ENCODE data around the gene AMHR2.
"Not testable (repeated sequence)": the region's sequence is repeated elsewhere in the genome, so short reads cannot be mapped to it uniquely, and the experiment has no call there.

Gene AMHR2

GRCh38 chr12:53425515-53426150, 2.0 kb downstream of the AMHR2 start:
- H3K9me3 ChIP-seq (ENCODE audit: control insufficient read depth, insufficient read depth, low read length), result no peaks in the 10 kb centered on the region
- H3K9ac ChIP-seq (ENCODE audit: low read depth, low read length), result no peak overlapping the region
- no peaks in the 10 kb centered on the region for H3K36me3 ChIP-seq (ENCODE audit: insufficient read depth, low read length)
- peaks cover 3% of the 10 kb centered on the region; the same call in 1 of the 2 replicates for H3K4me1 ChIP-seq (ENCODE audit: insufficient read depth, low read length)

GRCh38 chr12:53427905-53428594, 4.4 kb downstream of the AMHR2 start:
- Histone ChIP-seq H3K9ac (ENCODE audit: low read depth, low read length) (no peak overlapping the region), H3K9me3 (ENCODE audit: control insufficient read depth, insufficient read depth, low read length) (no peaks in the 10 kb centered on the region), H3K36me3 (ENCODE audit: insufficient read depth, low read length) (no peaks in the 10 kb centered on the region), H3K4me1 (ENCODE audit: insufficient read depth, low read length) (no peaks in the 10 kb centered on the region)

GRCh38 chr12:53428741-53429140, 5.1 kb downstream of the AMHR2 start:
- Histone ChIP-seq H3K9ac (ENCODE audit: low read depth, low read length) (no peak overlapping the region), H3K9me3 (ENCODE audit: control insufficient read depth, insufficient read depth, low read length) (no peaks in the 10 kb centered on the region), H3K36me3 (ENCODE audit: insufficient read depth, low read length) (no peaks in the 10 kb centered on the region)

GRCh38 chr12:53430116-53430515, 6.5 kb downstream of the AMHR2 start:
- Histone ChIP-seq H3K9me3 (ENCODE audit: control insufficient read depth, insufficient read depth, low read length) (no peaks in the 10 kb centered on the region), H3K4me1 (ENCODE audit: insufficient read depth, low read length) (no peaks in the 10 kb centered on the region), H3K36me3 (ENCODE audit: insufficient read depth, low read length) (no peaks in the 10 kb centered on the region), H3K9ac (ENCODE audit: low read depth, low read length) (no peak overlapping the region)

More at GRCh38 chr12:53428741-53429140, 5.1 kb downstream of the AMHR2 start:
- no peaks in the 10 kb centered on the region for H3K4me1 ChIP-seq (ENCODE audit: insufficient read depth, low read length)

- H3K9ac ChIP-seq (ENCODE audit: low read depth, low read length), result no peak overlapping the region
- no peaks in the 10 kb centered on the region for H3K9me3 ChIP-seq (ENCODE audit: control insufficient read depth, insufficient read depth, low read length)
- H3K4me1 ChIP-seq (ENCODE audit: insufficient read depth, low read length), result no peaks in the 10 kb centered on the region
- no peaks in the 10 kb centered on the region for H3K36me3 ChIP-seq (ENCODE audit: insufficient read depth, low read length)
These were observed 7.5 kb downstream of the AMHR2 start for GRCh38 chr12:53431187-53431586.

GRCh38 chr12:53435326-53435725, 11.7 kb downstream of the AMHR2 start:
- H3K9ac ChIP-seq (ENCODE audit: low read depth, low read length); H3K36me3 ChIP-seq (ENCODE audit: insufficient read depth, low read length); H3K4me1 ChIP-seq (ENCODE audit: insufficient read depth, low read length); H3K9me3 ChIP-seq (ENCODE audit: control insufficient read depth, insufficient read depth, low read length): not testable (repeated sequence)

DNA sequence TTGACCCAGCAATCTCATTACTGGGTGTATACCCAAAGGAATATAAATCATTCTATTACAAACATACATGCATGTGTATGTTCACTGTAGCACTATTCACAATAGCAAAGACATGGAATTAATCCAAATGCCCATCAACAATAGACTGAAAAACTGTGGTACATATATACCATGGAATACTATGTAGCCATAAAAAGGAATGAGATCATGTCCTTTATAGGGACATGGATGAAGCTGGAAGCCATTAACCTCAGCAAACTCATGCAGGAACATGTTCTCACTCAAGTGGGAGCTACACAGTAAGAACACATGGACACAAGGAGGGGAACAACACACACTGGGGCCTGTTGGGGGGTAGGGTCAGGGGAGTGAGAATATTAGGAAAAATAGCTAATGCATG, 15.9 kb downstream of the AMHR2 start:
- H3K36me3 ChIP-seq (ENCODE audit: insufficient read depth, low read length); H3K9me3 ChIP-seq (ENCODE audit: control insufficient read depth, insufficient read depth, low read length); H3K4me1 ChIP-seq (ENCODE audit: insufficient read depth, low read length); H3K9ac ChIP-seq (ENCODE audit: low read depth, low read length): not testable (repeated sequence)

- Histone ChIP-seq H3K4me1 (ENCODE audit: insufficient read depth, low read length) (no peaks in the 10 kb centered on the region), H3K9me3 (ENCODE audit: control insufficient read depth, insufficient read depth, low read length) (no peaks in the 10 kb centered on the region), H3K9ac (ENCODE audit: low read depth, low read length) (peak within 1 kb of the TSS; percentile 94), H3K36me3 (ENCODE audit: insufficient read depth, low read length) (peaks cover 10% of the 10 kb centered on the region)
These were observed 17.6 kb downstream of the AMHR2 start, which contains the start of gene PRR13 for GRCh38 chr12:53441040-53441833. PRR13 (plus strand) TSS chr12:53441734; CDS start chr12:53442715, 981 bp downstream.

DNA sequence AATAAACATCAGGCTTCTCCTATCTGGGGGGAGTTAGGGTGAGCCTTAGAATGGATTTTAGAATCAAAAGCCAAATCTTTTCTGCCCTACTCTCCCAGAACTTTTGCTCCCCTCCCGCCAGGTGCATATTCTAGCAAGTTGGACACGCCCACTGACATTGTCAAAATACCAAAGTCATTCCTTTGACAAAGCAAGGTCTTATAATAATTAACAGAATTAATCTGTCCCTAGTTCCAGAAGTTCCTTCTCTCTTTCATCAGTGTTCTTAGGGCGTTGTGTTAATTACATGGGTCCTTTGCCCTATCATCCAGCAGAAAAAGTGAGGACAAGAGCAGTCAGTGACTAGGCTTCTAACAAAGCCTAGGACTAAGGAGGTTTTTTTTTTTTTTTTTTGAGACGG, 20.3 kb downstream of the AMHR2 start:
- no peak overlapping the region for H3K9ac ChIP-seq (ENCODE audit: low read depth, low read length)
- peaks cover 10% of the 10 kb centered on the region for H3K36me3 ChIP-seq (ENCODE audit: insufficient read depth, low read length)
- H3K9me3 ChIP-seq (ENCODE audit: control insufficient read depth, insufficient read depth, low read length), result no peaks in the 10 kb centered on the region
- H3K4me1 ChIP-seq (ENCODE audit: insufficient read depth, low read length), result no peaks in the 10 kb centered on the region

GRCh38 chr12:53444593-53445325, 21.1 kb downstream of the AMHR2 start:
- not testable (repeated sequence) for H3K9me3 ChIP-seq (ENCODE audit: control insufficient read depth, insufficient read depth, low read length)
- peaks cover 10% of the 10 kb centered on the region for H3K36me3 ChIP-seq (ENCODE audit: insufficient read depth, low read length)

GRCh38 chr12:53450936-53451335, 27.3 kb downstream of the AMHR2 start:
- H3K36me3 ChIP-seq (ENCODE audit: insufficient read depth, low read length), result peaks cover 23% of the 10 kb centered on the region
- H3K9me3 ChIP-seq (ENCODE audit: control insufficient read depth, insufficient read depth, low read length), result no peaks in the 10 kb centered on the region
- no peak overlapping the region for H3K9ac ChIP-seq (ENCODE audit: low read depth, low read length)
- H3K4me1 ChIP-seq (ENCODE audit: insufficient read depth, low read length), result peaks cover 7% of the 10 kb centered on the region; the same call in 1 of the 2 replicates

More at GRCh38 chr12:53444593-53445325, 21.1 kb downstream of the AMHR2 start:
- not testable (repeated sequence) for H3K4me1 ChIP-seq (ENCODE audit: insufficient read depth, low read length); H3K9ac ChIP-seq (ENCODE audit: low read depth, low read length)

- H3K9me3 ChIP-seq (ENCODE audit: control insufficient read depth, insufficient read depth, low read length), result no peaks in the 10 kb centered on the region
These were observed 28.1 kb downstream of the AMHR2 start, which contains the start of gene PCBP2 for GRCh38 chr12:53451661-53452158. PCBP2 (plus strand) TSS chr12:53452102; CDS start chr12:53454801, 2,699 bp downstream.

DNA sequence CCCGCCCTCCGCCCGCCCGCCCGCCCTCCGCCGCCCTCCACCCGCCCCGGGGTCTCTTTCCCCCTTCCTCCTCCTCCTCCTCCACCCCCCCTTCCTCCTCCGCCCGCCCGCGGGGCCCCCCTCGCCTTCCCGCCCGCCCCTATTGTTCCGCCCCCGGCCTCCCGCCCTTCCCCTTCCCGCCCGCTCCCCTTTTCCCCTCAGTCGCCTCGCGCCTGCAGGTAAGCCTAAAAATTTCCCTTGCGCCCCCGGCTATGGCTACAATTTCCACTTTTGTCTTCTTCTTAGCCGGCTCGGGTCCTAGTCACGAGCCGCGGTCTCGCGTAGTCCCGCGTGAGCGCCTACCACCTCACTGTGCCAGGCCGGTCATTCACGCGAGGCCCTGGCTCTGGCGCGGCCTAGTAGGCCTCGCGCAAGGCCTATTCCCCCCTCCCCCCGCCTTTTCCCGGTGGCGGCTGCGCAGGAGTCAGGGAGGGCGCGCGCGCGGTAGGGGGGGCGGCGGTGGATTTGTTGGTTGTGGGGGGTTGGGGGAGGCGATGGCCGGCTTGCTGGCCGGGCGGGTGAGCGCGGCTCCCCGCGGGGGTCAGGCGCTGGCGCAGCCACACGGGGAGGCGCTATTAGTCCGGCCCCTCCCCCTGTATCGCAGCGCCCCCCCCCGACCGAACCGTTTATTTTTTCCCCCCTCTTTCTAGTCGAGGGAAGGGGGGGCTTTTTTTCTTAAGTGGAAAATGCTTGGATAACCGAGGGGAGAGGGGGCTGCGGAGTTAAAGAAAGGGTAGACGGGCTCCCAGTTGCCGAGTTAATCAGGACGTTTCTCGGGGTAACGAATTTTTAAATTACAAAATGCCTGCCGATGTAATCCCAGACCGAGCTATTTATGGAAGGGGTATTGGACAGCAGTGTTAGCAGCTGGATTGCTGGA, 28.8 kb downstream of the AMHR2 start:
- H3K36me3 ChIP-seq (ENCODE audit: insufficient read depth, low read length), result peaks cover 36% of the 10 kb centered on the region
- no peaks in the 10 kb centered on the region for H3K9me3 ChIP-seq (ENCODE audit: control insufficient read depth, insufficient read depth, low read length)
- peaks cover 7% of the 10 kb centered on the region; the same call in 1 of the 2 replicates for H3K4me1 ChIP-seq (ENCODE audit: insufficient read depth, low read length)

More at GRCh38 chr12:53451661-53452158, 28.1 kb downstream of the AMHR2 start, which contains the start of gene PCBP2:
- Histone ChIP-seq H3K9ac (ENCODE audit: low read depth, low read length) (peak within 1 kb of the TSS; percentile 97), H3K4me1 (ENCODE audit: insufficient read depth, low read length) (peaks cover 7% of the 10 kb centered on the region; the same call in 1 of the 2 replicates), H3K36me3 (ENCODE audit: insufficient read depth, low read length) (peaks cover 29% of the 10 kb centered on the region)

More for the DNA sequence above, 28.8 kb downstream of the AMHR2 start:
- H3K9ac ChIP-seq (ENCODE audit: low read depth, low read length), result peak overlapping the region; percentile 97
